Measurements from ENCODE around the gene TBC1D22B. TPM values are rescaled to one million over a fixed set of nuclear protein-coding genes. Genes with fewer than 3 reads are reported as not detected.

The TBC1D22B gene
- total RNA-seq, 1 donor from 2014 or later: 3.7 TPM

DNA sequence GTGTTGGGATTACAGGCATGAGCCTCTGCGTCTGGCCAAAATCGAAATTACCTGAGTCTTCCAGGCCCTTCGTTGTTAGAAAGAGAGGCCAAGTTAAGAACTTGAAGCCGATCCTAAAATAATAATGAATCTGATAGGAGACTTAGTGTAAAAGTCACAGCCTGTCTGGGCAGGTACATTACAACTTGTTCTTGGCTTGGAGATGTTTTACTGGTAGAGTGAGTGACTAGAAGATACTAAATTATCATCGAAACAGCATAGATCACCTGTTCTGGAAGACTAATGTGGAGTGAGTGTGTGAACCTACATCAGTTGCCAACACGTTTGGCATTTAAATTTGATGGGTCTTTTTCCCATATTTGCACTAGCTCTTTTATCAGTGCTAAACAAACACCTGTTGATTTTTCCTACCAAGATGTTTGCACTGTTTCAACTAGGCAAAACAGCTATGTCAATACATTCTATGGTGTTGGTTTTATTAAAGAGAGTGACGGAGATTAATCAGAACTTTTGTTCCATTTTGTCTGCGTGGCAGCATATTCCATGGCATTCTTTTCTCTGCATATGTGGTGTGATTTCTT is 5.0 kb downstream of the TBC1D22B start:
- Histone ChIP-seq H3K9ac (ENCODE audit: low read depth in 1 of 3, low read length in 3 of 3) (no peak overlapping the region), H3K4me3 (ENCODE audit: low read length in 3 of 3) (no peak overlapping the region), H3K27me3 (ENCODE audit: control insufficient read depth in 3 of 3, insufficient read depth in 3 of 3, low read length in 3 of 3) (no peaks in the 10 kb centered on the region), H3K4me1 (ENCODE audit: control insufficient read depth in 3 of 3, insufficient read depth in 3 of 3, low read length in 3 of 3) (peaks cover 7 to 23% (median 19%) of the 10 kb centered on the region in 3 donors), H3K9me3 (ENCODE audit: control insufficient read depth in 3 of 3, low read length in 3 of 3) (no peaks in the 10 kb centered on the region), H3K27ac (ENCODE audit: low read depth, low read length) (no peak overlapping the region), H3K36me3 (ENCODE audit: control insufficient read depth in 3 of 3, insufficient read depth in 3 of 3, low read length in 3 of 3) (no peaks in the 10 kb centered on the region)

DNA sequence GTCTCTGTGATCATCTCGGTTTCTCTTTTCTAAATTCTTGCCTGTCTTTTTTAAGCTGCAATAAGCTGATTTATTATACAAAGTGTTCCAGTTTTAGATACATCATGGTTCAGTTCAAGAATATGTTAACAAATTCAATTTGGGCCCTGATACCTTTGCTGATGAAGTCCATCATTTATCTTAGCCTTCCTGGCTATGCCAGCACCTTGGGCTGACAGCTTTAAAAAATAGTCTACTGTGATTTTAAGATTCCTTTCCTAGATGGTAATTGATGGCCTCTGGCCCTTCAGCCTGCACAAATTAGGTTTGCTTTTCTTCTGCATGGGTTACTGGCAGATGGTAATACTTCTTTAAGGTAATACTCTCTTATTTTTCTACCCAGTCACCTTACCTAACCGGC is 7.4 kb downstream of the TBC1D22B start:
- Histone ChIP-seq H3K9me3 (ENCODE audit: control insufficient read depth in 3 of 3, low read length in 3 of 3) (no peaks in the 10 kb centered on the region), H3K27ac (ENCODE audit: low read depth, low read length) (no peak overlapping the region), H3K27me3 (ENCODE audit: control insufficient read depth in 3 of 3, insufficient read depth in 3 of 3, low read length in 3 of 3) (no peaks in the 10 kb centered on the region), H3K9ac (ENCODE audit: low read depth in 1 of 3, low read length in 3 of 3) (peak overlapping the region in 1 of 3 donors; percentile 34), H3K4me1 (ENCODE audit: control insufficient read depth in 3 of 3, insufficient read depth in 3 of 3, low read length in 3 of 3) (peaks cover 0 to 11% (median 7%) of the 10 kb centered on the region in 3 donors), H3K4me3 (ENCODE audit: low read length in 3 of 3) (no peak overlapping the region), H3K36me3 (ENCODE audit: control insufficient read depth in 3 of 3, insufficient read depth in 3 of 3, low read length in 3 of 3) (peaks cover 0 to 7% (median 0%) of the 10 kb centered on the region in 3 donors)

- no peak overlapping the region for H3K27ac ChIP-seq (ENCODE audit: low read depth, low read length)
- peaks cover 0 to 12% (median 10%) of the 10 kb centered on the region in 3 donors for H3K4me1 ChIP-seq (ENCODE audit: control insufficient read depth in 3 of 3, insufficient read depth in 3 of 3, low read length in 3 of 3)
- H3K4me3 ChIP-seq (ENCODE audit: low read length in 3 of 3): no peak overlapping the region
- no peaks in the 10 kb centered on the region for H3K9me3 ChIP-seq (ENCODE audit: control insufficient read depth in 3 of 3, low read length in 3 of 3)
- H3K9ac ChIP-seq (ENCODE audit: low read depth in 1 of 3, low read length in 3 of 3): no peak overlapping the region
- peaks cover 0 to 7% (median 0%) of the 10 kb centered on the region in 3 donors for H3K36me3 ChIP-seq (ENCODE audit: control insufficient read depth in 3 of 3, insufficient read depth in 3 of 3, low read length in 3 of 3)
- no peaks in the 10 kb centered on the region for H3K27me3 ChIP-seq (ENCODE audit: control insufficient read depth in 3 of 3, insufficient read depth in 3 of 3, low read length in 3 of 3)
Measured at GRCh38 chr6:37265860-37266259, 8.3 kb downstream of the TBC1D22B start.

- H3K4me3 ChIP-seq (ENCODE audit: low read length in 3 of 3): no peak overlapping the region
- no peak overlapping the region for H3K9ac ChIP-seq (ENCODE audit: low read depth in 1 of 3, low read length in 3 of 3)
- H3K36me3 ChIP-seq (ENCODE audit: control insufficient read depth in 3 of 3, insufficient read depth in 3 of 3, low read length in 3 of 3): peaks cover 0 to 7% (median 0%) of the 10 kb centered on the region in 3 donors
- H3K4me1 ChIP-seq (ENCODE audit: control insufficient read depth in 3 of 3, insufficient read depth in 3 of 3, low read length in 3 of 3): peaks cover 3 to 13% (median 11%) of the 10 kb centered on the region in 3 donors
- no peaks in the 10 kb centered on the region for H3K27me3 ChIP-seq (ENCODE audit: control insufficient read depth in 3 of 3, insufficient read depth in 3 of 3, low read length in 3 of 3)
- H3K27ac ChIP-seq (ENCODE audit: low read depth, low read length): no peak overlapping the region
- no peaks in the 10 kb centered on the region for H3K9me3 ChIP-seq (ENCODE audit: control insufficient read depth in 3 of 3, low read length in 3 of 3)
Measured at GRCh38 chr6:37269105-37269504, 11.5 kb downstream of the TBC1D22B start.

DNA sequence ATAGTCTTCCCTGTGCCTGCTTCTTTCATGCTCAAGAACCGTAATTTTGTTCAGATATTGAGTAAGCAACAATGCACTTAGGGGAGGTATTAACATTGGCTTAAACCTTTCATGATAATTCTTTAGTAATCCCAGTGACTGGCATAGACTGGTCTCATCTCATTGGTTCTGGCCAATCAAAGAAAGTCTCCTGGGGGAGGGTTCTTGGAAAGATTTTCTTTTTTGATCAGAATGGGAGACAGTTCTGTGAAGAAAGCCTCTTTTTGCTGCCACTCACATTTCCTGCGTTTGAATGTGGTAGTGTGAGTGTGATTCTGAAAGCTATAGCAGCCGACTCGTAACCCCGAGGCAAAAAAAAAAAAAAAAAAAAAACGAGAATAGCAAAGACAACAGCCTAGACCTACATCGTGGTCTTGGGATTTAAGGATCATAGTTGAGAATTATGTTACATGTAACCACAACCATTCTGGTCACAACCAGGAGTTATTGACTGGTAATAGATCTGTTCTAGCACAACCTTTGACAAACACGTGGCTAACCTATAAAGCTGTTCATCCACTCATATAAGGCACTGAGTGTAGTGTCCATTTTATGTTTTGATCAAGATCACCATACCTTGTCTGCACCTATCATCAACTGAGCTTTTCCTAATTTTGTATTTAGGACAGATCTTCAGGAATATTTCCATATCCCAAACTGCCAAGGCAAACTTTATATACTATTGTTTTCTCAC is 15.4 kb downstream of the TBC1D22B start:
- H3K4me3 ChIP-seq (ENCODE audit: low read length in 3 of 3): no peak overlapping the region
- H3K27ac ChIP-seq (ENCODE audit: low read depth, low read length): no peak overlapping the region
- peaks cover 3 to 11% (median 8%) of the 10 kb centered on the region in 3 donors for H3K4me1 ChIP-seq (ENCODE audit: control insufficient read depth in 3 of 3, insufficient read depth in 3 of 3, low read length in 3 of 3)
- H3K27me3 ChIP-seq (ENCODE audit: control insufficient read depth in 3 of 3, insufficient read depth in 3 of 3, low read length in 3 of 3): no peaks in the 10 kb centered on the region
- H3K36me3 ChIP-seq (ENCODE audit: control insufficient read depth in 3 of 3, insufficient read depth in 3 of 3, low read length in 3 of 3): peaks cover 0 to 7% (median 0%) of the 10 kb centered on the region in 3 donors
- no peaks in the 10 kb centered on the region for H3K9me3 ChIP-seq (ENCODE audit: control insufficient read depth in 3 of 3, low read length in 3 of 3)
- H3K9ac ChIP-seq (ENCODE audit: low read depth in 1 of 3, low read length in 3 of 3): no peak overlapping the region

DNA sequence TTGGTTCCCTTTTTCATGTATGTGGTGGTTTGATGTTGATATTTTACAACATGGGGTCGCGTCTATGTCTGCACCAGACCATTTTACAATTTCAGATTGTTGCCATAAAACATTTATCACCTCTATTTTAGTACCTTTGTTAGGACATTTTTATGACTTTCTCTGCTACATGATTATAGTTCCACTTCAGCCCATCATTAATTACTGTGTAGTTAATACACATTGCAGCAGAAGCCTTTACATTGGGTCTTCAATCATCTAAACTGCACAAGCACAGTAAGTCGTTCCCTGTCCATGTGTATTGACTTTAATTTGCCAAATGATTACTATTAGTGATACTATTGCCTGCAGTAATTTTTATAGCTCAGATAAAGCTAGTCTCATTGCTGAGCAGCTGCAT is 16.1 kb downstream of the TBC1D22B start:
- Histone ChIP-seq H3K27me3 (ENCODE audit: control insufficient read depth in 3 of 3, insufficient read depth in 3 of 3, low read length in 3 of 3) (no peaks in the 10 kb centered on the region), H3K9ac (ENCODE audit: low read depth in 1 of 3, low read length in 3 of 3) (no peak overlapping the region), H3K4me1 (ENCODE audit: control insufficient read depth in 3 of 3, insufficient read depth in 3 of 3, low read length in 3 of 3) (peaks cover 3 to 16% (median 13%) of the 10 kb centered on the region in 3 donors), H3K36me3 (ENCODE audit: control insufficient read depth in 3 of 3, insufficient read depth in 3 of 3, low read length in 3 of 3) (peaks cover 0 to 7% (median 0%) of the 10 kb centered on the region in 3 donors), H3K27ac (ENCODE audit: low read depth, low read length) (no peak overlapping the region), H3K9me3 (ENCODE audit: control insufficient read depth in 3 of 3, low read length in 3 of 3) (no peaks in the 10 kb centered on the region), H3K4me3 (ENCODE audit: low read length in 3 of 3) (no peak overlapping the region)

- Histone ChIP-seq H3K9me3 (ENCODE audit: control insufficient read depth in 3 of 3, low read length in 3 of 3) (no peaks in the 10 kb centered on the region), H3K4me3 (ENCODE audit: low read length in 3 of 3) (no peak overlapping the region), H3K36me3 (ENCODE audit: control insufficient read depth in 3 of 3, insufficient read depth in 3 of 3, low read length in 3 of 3) (no peaks in the 10 kb centered on the region), H3K4me1 (ENCODE audit: control insufficient read depth in 3 of 3, insufficient read depth in 3 of 3, low read length in 3 of 3) (peaks cover 14 to 32% (median 29%) of the 10 kb centered on the region in 3 donors), H3K27ac (ENCODE audit: low read depth, low read length) (no peak overlapping the region), H3K9ac (ENCODE audit: low read depth in 1 of 3, low read length in 3 of 3) (no peak overlapping the region), H3K27me3 (ENCODE audit: control insufficient read depth in 3 of 3, insufficient read depth in 3 of 3, low read length in 3 of 3) (no peaks in the 10 kb centered on the region)
Measured at GRCh38 chr6:37275350-37275749, 17.8 kb downstream of the TBC1D22B start.

- Histone ChIP-seq H3K4me3 (ENCODE audit: low read length in 3 of 3) (no peak overlapping the region), H3K36me3 (ENCODE audit: control insufficient read depth in 3 of 3, insufficient read depth in 3 of 3, low read length in 3 of 3) (peaks cover 0 to 1% (median 0%) of the 10 kb centered on the region in 3 donors), H3K27ac (ENCODE audit: low read depth, low read length) (no peak overlapping the region), H3K9ac (ENCODE audit: low read depth in 1 of 3, low read length in 3 of 3) (no peak overlapping the region), H3K27me3 (ENCODE audit: control insufficient read depth in 3 of 3, insufficient read depth in 3 of 3, low read length in 3 of 3) (no peaks in the 10 kb centered on the region), H3K9me3 (ENCODE audit: control insufficient read depth in 3 of 3, low read length in 3 of 3) (no peaks in the 10 kb centered on the region), H3K4me1 (ENCODE audit: control insufficient read depth in 3 of 3, insufficient read depth in 3 of 3, low read length in 3 of 3) (peaks cover 23 to 43% (median 40%) of the 10 kb centered on the region in 3 donors)
Measured at GRCh38 chr6:37277001-37277409, 19.4 kb downstream of the TBC1D22B start.

DNA sequence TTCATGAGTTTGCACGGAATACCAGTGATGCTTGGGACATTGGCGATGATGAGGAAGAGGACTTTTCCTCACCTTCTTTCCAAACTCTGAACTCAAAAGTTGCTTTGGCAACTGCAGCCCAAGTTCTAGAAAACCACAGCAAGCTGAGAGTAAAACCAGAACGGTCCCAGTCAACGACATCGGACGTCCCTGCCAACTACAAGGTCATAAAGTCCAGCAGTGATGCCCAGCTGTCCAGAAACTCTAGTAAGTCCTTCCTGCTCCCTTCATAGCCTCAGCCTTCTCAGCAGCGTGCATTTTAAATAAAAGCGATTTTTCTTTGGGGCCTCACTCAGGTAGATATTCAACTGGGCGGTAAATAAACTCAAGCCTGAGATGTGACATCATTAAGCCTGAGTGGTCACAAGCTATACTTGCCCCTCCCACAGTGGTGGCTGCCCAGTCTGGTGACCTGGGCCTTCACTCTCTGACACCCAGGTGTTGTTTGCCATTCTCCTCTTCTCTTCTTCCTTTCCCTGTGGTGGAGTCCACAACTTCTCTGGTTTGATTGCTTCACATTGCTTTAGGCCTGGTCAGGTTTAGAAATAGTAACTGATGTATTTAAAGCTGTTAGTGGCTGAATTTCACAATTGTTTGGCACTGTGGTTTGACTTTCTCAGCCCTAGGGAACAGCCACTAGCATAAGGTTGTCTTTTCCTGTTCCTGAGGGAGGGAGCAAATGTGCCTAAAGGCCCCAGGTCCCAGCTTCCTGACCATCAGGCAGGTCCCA is 22.0 kb downstream of the TBC1D22B start:
- Histone ChIP-seq H3K36me3 (ENCODE audit: control insufficient read depth in 3 of 3, insufficient read depth in 3 of 3, low read length in 3 of 3) (peaks cover 0 to 12% (median under 1%) of the 10 kb centered on the region in 3 donors), H3K27me3 (ENCODE audit: control insufficient read depth in 3 of 3, insufficient read depth in 3 of 3, low read length in 3 of 3) (no peaks in the 10 kb centered on the region), H3K4me1 (ENCODE audit: control insufficient read depth in 3 of 3, insufficient read depth in 3 of 3, low read length in 3 of 3) (peaks cover 41 to 69% (median 64%) of the 10 kb centered on the region in 3 donors), H3K27ac (ENCODE audit: low read depth, low read length) (peak overlapping the region; percentile 92), H3K9ac (ENCODE audit: low read depth in 1 of 3, low read length in 3 of 3) (peak overlapping the region in 2 of 3 donors; percentile 58 to 63), H3K9me3 (ENCODE audit: control insufficient read depth in 3 of 3, low read length in 3 of 3) (no peaks in the 10 kb centered on the region), H3K4me3 (ENCODE audit: low read length in 3 of 3) (peak overlapping the region in 2 of 3 donors; percentile 6 to 46)

Data from skeletal muscle tissue (tissue), 4 donors.